Type B pancreatic cell (in vitro differentiated cells): ENCODE results near the gene AANAT. TPM values are rescaled to one million over a fixed set of nuclear protein-coding genes. Genes with fewer than 3 reads are reported as not detected.
A peak's percentile ranks its signal among the peaks of the same experiment; 100 is the strongest.

Experiments
- DNase-seq: peaks from one replicate; pipeline ENCODE4 v3.0.0; 2021; ENCODE audit warnings: mixed read lengths; ENCODE audit not compliant: unreplicated experiment; ENCODE audit errors: extremely low spot score
- H3K27ac Mint-ChIP-seq: 2 replicates; pipeline ENCODE4 v1.8.0; 2021; ENCODE audit warnings: mild to moderate bottlenecking, mixed read lengths
- H3K27me3 Mint-ChIP-seq: 2 replicates; pipeline ENCODE4 v1.8.0; 2021; ENCODE audit warnings: mixed read lengths
- H3K36me3 Mint-ChIP-seq: 2 replicates; pipeline ENCODE4 v1.8.0; 2021; ENCODE audit warnings: mixed read lengths
- H3K4me1 Mint-ChIP-seq: one replicate; pipeline ENCODE4 v1.8.0; 2021; ENCODE audit warnings: mixed read lengths; ENCODE audit not compliant: unreplicated experiment
- H3K4me3 Mint-ChIP-seq: 2 replicates; pipeline ENCODE4 v1.8.0; 2021; ENCODE audit warnings: mild to moderate bottlenecking, mixed read lengths
- H3K9me3 Mint-ChIP-seq: 2 replicates; pipeline ENCODE4 v1.8.0; 2021; ENCODE audit warnings: mixed read lengths
- CTCF ChIP-seq: fragments of 200-600 bp; sonication (generic); conservative IDR thresholded peaks from 2 replicates; pipeline ENCODE4 v1.5.0; 2021; ENCODE audit warnings: antibody characterized with exemption, mild to moderate bottlenecking
- total RNA-seq: library from RNA; stranded (reverse); gene quantifications from 2 replicates; pipeline ENCODE4 v1.2.1, GENCODE V29; 2021; ENCODE audit warnings: low replicate concordance

The AANAT gene
- total RNA-seq, 1 donor from 2014 or later = not detected

DNA sequence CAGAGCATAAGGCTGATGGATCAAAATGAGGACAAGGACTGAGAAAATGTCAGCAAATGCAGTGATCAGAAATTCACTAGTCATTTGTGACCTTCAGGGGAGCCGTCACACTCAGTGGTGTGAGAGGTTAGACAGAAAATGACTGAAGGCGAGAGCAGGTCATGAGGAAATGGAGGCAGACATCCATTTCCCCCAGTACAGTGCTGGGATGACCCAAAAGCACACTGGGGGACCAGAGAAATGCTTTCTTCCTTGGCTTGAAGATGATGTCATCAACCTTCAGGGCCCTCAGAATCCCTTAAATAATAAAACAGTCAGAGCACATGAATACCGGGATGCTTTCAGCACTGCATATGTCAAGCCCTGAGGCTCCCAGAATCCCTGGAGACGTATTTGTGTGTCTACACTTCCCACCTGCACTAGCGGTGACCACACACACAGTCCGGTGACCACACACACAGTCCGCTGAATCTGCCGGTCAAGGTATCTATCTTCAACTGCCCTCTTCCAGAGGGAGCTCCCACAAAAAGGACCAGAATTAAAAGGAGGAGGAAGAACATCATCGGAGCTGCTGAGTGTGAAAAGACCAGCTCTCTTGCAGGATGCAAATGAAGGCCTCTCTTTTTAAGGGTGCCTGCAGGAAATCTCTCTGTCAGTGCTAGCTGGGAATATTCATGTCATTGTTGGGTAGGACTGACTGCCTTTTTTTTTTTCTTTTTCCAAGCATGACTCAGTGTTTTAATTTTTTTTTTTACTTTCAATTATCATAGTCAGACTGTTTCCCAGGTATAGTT lies 22.7 kb upstream of the AANAT start:
- Mint-ChIP-seq H3K27me3 (no peaks in the 10 kb centered on the region), H3K27ac (peak overlapping the region; percentile 17), H3K4me3 (peak overlapping the region; percentile 17), H3K9me3 (no peaks in the 10 kb centered on the region), H3K36me3 (peaks cover 7% of the 10 kb centered on the region), H3K4me1 (peaks cover 74% of the 10 kb centered on the region)
- no peak for TF ChIP-seq CTCF
- no peak for DNase-seq

DNA sequence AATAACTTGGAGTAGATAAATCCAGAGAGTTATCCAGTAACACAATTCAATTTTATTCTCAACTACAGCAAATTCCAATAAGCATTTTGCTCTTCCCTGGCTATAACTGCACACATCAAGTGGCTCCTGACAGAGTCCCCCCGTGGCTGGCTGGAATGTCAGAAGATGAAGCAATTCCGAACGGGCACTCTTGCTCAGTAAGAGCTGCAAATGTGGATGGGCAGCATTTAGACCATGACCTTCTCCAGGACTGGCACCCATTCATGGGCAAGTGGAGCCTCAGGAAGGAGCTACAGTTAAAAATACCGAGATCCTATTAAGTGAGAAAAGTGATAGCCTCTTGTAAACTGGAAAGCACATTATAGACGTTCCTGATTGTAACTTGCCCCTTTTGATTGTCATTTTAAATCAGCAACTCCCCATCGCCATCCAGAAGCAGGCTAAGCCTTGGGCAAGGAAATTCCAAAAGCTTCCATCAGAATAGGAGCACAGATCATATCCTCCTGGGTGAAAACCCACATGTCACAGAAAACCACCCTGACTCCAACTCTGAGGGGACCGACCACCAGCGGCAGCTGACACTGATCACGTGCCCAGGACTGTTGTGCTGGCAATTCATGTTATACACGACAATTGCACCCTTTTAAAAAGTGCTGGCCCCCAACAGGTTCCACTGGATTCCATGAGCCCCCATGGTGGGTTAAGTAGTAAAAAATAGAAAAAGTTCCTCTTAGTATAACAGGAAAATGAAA lies 21.5 kb upstream of the AANAT start:
- DNase-seq = no peak
- H3K27me3 Mint-ChIP-seq = no peaks in the 10 kb centered on the region
- H3K9me3 Mint-ChIP-seq = no peaks in the 10 kb centered on the region
- peak overlapping the region; percentile 70 for H3K27ac Mint-ChIP-seq
- H3K4me3 Mint-ChIP-seq = peak overlapping the region; percentile 7
- no peak for TF ChIP-seq CTCF
- H3K36me3 Mint-ChIP-seq = peaks cover 7% of the 10 kb centered on the region
- H3K4me1 Mint-ChIP-seq = peaks cover 80% of the 10 kb centered on the region

- H3K27ac Mint-ChIP-seq = peak overlapping the region; percentile 70
- no peaks in the 10 kb centered on the region for H3K9me3 Mint-ChIP-seq
- peaks cover 81% of the 10 kb centered on the region for H3K4me1 Mint-ChIP-seq
- no peak overlapping the region for H3K4me3 Mint-ChIP-seq
- no peak for TF ChIP-seq CTCF
- H3K27me3 Mint-ChIP-seq = no peaks in the 10 kb centered on the region
- peaks cover 7% of the 10 kb centered on the region for H3K36me3 Mint-ChIP-seq
- DNase-seq = no peak
These were observed 20.8 kb upstream of the AANAT start for GRCh38 chr17:76446449-76447231.

GRCh38 chr17:76447931-76448652 lies 19.3 kb upstream of the AANAT start:
- Mint-ChIP-seq H3K36me3 (no peaks in the 10 kb centered on the region), H3K9me3 (peaks cover 1% of the 10 kb centered on the region), H3K4me3 (no peak overlapping the region), H3K4me1 (peaks cover 74% of the 10 kb centered on the region), H3K27me3 (no peaks in the 10 kb centered on the region), H3K27ac (peak overlapping the region; percentile 49)
- no peak for DNase-seq
- no peak for TF ChIP-seq CTCF

GRCh38 chr17:76449126-76449525 lies 18.3 kb upstream of the AANAT start:
- no peaks in the 10 kb centered on the region for H3K36me3 Mint-ChIP-seq
- H3K4me1 Mint-ChIP-seq = peaks cover 69% of the 10 kb centered on the region
- H3K9me3 Mint-ChIP-seq = peaks cover 6% of the 10 kb centered on the region
- no peak overlapping the region for H3K27ac Mint-ChIP-seq
- peak overlapping the region; percentile 11 for H3K4me3 Mint-ChIP-seq
- H3K27me3 Mint-ChIP-seq = no peaks in the 10 kb centered on the region
- DNase-seq = no peak
- TF ChIP-seq CTCF = no peak
